ENCODE measurements around the gene VAMP7. TPM values are rescaled to one million over a fixed set of nuclear protein-coding genes. Genes with fewer than 3 reads are reported as not detected.
"Not testable (repeated sequence)": the region's sequence is repeated elsewhere in the genome, so short reads cannot be mapped to it uniquely, and the experiment has no call there.

Gene VAMP7
- total and polyA plus RNA-seq, 9 of the 15 experiments (the other 6 are each of a cell fraction or from before 2014, with no cell fraction given), result 38.4 to 100 (median 67.7) TPM

- TF ChIP-seq SFPQ (IDR thresholded peaks at IDR 0.05; ENCODE audit: low read depth, low read length) (no peak), FOS (IDR thresholded peaks at IDR 0.05; ENCODE audit: extremely low read depth, insufficient read length) (no peak), MEIS2 (IDR thresholded peaks at IDR 0.05; ENCODE audit: partially characterized antibody) (peak; percentile 11), SMARCE1 (IDR thresholded peaks at IDR 0.05) (0 out of 2 replicates have a peak, but pooled peaks have one; percentile 28), SPI1 (IDR thresholded peaks at IDR 0.05; ENCODE audit: borderline replicate concordance, low read depth, low read length) (no peak)
- TF ChIP-seq, protein P1, sequence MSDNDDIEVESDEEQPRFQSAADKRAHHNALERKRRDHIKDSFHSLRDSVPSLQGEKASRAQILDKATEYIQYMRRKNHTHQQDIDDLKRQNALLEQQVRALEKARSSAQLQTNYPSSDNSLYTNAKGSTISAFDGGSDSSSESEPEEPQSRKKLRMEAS (CRISPR knock-in tag; IDR thresholded peaks at IDR 0.05), result no peak
Observed at GRCh38 chrX:155841232-155841631, 39.9 kb upstream of the VAMP7 start (continued).

DNA sequence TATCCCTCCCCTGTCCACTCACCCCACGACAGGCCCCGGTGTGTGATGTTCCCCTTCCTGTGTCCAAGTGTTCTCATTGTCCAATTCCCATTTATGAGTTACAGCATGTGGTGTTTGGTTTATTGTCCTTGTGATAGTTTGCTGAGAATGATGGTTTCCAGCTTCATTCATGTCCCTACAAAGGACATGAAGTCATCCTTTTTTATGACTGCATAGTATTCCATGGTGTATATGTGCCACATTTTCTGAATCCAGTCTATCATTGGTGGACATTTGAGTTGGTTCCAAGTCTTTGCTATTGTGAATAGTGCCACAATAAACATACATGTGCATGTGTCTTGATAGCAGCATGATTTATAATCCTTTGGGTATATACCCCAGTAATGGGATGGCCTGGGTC, 29.4 kb upstream of the VAMP7 start:
- DNase-seq (ENCODE audit: extremely low read depth in 1 of 4, low spot score in 3 of 4); H2AFZ ChIP-seq (ENCODE audit: low read depth, low read length); POLR2A ChIA-PET; H3K9me1 ChIP-seq (ENCODE audit: control insufficient read depth, insufficient read depth, low read length); H3K79me2 ChIP-seq (ENCODE audit: control insufficient read depth, insufficient read depth, low read length); H3K4me2 ChIP-seq (ENCODE audit: insufficient read depth, low read length); H3K9me3 ChIP-seq (replicated peaks; ENCODE audit: control insufficient read depth, insufficient read depth, low read depth, low read length); in situ Hi-C loops (cut with MboI); FAIRE-seq; H3K9ac ChIP-seq (ENCODE audit: insufficient read depth in 1 of 2, low read depth in 2 of 2, low read length in 2 of 2); H4K20me1 ChIP-seq (replicated peaks; ENCODE audit: control insufficient read depth, insufficient read depth, low read length); CTCF ChIA-PET (ENCODE audit: low intra/inter-chr PET ratio); intact Hi-C loops (cut with micrococcal nuclease); H3K27ac ChIP-seq (ENCODE audit: extremely low read depth, low read depth, low read length); H3K4me3 ChIP-seq; BruUV-seq (replicated peaks); H3K4me1 ChIP-seq (replicated peaks in 1 of 2; ENCODE audit: control insufficient read depth in 2 of 2, insufficient read depth in 2 of 2, low read length in 2 of 2); H3K27me3 ChIP-seq (ENCODE audit: control insufficient read depth in 2 of 2, insufficient read depth in 2 of 2, low read length in 2 of 2); ATAC-seq; H3K36me3 ChIP-seq (ENCODE audit: control insufficient read depth, insufficient read depth, low read length): not testable (repeated sequence)
- WGBS (ENCODE audit: insufficient coverage, low coverage, missing lambda C conversion rate), result 12% methylated on average over 2 of the region's 2 CpGs
- TF ChIP-seq ZNF146 (CRISPR knock-in tag; IDR thresholded peaks at IDR 0.05; ENCODE audit: unreplicated experiment), result peak; percentile 61
